ENCODE measurements around the gene NGRN.

DNA sequence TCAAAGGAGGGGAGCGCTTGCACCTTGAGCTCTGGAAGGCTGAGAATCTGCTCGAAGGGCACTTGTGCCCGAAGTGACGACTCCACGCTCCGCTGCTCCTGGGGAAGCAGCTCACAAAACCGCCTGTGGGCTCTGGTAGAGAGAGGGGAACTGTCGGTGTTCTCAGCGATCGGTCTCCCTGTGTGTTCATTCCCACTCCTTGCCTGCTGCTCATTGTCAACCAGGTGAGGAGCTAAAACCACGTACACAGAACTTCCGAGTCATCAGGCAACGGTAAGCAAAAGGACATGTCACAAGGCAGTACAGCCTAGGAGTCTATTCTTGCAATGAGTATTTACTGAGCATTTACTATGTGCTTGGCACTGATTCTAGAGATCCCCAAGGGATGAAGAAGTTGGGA lies 33.3 kb upstream of the NGRN start:
- TF ChIP-seq, protein P1, sequence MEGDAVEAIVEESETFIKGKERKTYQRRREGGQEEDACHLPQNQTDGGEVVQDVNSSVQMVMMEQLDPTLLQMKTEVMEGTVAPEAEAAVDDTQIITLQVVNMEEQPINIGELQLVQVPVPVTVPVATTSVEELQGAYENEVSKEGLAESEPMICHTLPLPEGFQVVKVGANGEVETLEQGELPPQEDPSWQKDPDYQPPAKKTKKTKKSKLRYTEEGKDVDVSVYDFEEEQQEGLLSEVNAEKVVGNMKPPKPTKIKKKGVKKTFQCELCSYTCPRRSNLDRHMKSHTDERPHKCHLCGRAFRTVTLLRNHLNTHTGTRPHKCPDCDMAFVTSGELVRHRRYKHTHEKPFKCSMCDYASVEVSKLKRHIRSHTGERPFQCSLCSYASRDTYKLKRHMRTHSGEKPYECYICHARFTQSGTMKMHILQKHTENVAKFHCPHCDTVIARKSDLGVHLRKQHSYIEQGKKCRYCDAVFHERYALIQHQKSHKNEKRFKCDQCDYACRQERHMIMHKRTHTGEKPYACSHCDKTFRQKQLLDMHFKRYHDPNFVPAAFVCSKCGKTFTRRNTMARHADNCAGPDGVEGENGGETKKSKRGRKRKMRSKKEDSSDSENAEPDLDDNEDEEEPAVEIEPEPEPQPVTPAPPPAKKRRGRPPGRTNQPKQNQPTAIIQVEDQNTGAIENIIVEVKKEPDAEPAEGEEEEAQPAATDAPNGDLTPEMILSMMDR (IDR thresholded peaks at IDR 0.05; ENCODE audit: insufficient read depth, low read length, poor library complexity, severe bottlenecking) = no peak
- no peak for TF ChIP-seq EZH2phosphoT487 (conservative IDR thresholded peaks at IDR 0.05; ENCODE audit: low read length)

Data from SU-DHL-6 (cell line).